Vagina (tissue), 2 donors: ENCODE measurements around the gene PNMA8B.

ENCODE experiments used
- CTCF ChIP-seq, 3 experiments: fragments of 450-650 bp in 2 of 3; fragments of 200-600 bp in 1 of 3; sonication (generic) in 1 of 3; IDR thresholded peaks; one replicate each; pipeline ENCODE4 v1.5.1; 2017 to 2019; ENCODE audit warnings: antibody characterized with exemption in 3 of 3, mild to moderate bottlenecking in 2 of 3, moderate library complexity in 2 of 3
- POLR2AphosphoS5 ChIP-seq, 2 donors: sonication (generic); formaldehyde crosslinking; IDR thresholded peaks; one replicate each; pipeline ENCODE4 v1.9.0; 2017; ENCODE audit warnings: antibody characterized with exemption in 2 of 2, mild to moderate bottlenecking in 2 of 2, low read depth in 1 of 2; ENCODE audit not compliant: insufficient read depth in 1 of 2

- no peak for TF ChIP-seq POLR2AphosphoS5 (IDR thresholded peaks at IDR 0.05; ENCODE audit: insufficient read depth in 1 of 2, low read depth in 1 of 2)
- no peak for TF ChIP-seq CTCF (IDR thresholded peaks at IDR 0.05)
These were observed 43.5 kb downstream of the PNMA8B start for GRCh38 chr19:46452186-46452585.
